CD4-positive, alpha-beta T cell treated with Interleukin-6 for 4 hours (primary cell): ENCODE results near the gene FARS2.
A peak's percentile ranks its signal among the peaks of the same experiment; 100 is the strongest.

Source experiments
- DNase-seq: peaks from one replicate; pipeline ENCODE4 v3.0.0-alpha.2; 2020; ENCODE audit warnings: mixed read lengths

The FARS2 gene

DNA sequence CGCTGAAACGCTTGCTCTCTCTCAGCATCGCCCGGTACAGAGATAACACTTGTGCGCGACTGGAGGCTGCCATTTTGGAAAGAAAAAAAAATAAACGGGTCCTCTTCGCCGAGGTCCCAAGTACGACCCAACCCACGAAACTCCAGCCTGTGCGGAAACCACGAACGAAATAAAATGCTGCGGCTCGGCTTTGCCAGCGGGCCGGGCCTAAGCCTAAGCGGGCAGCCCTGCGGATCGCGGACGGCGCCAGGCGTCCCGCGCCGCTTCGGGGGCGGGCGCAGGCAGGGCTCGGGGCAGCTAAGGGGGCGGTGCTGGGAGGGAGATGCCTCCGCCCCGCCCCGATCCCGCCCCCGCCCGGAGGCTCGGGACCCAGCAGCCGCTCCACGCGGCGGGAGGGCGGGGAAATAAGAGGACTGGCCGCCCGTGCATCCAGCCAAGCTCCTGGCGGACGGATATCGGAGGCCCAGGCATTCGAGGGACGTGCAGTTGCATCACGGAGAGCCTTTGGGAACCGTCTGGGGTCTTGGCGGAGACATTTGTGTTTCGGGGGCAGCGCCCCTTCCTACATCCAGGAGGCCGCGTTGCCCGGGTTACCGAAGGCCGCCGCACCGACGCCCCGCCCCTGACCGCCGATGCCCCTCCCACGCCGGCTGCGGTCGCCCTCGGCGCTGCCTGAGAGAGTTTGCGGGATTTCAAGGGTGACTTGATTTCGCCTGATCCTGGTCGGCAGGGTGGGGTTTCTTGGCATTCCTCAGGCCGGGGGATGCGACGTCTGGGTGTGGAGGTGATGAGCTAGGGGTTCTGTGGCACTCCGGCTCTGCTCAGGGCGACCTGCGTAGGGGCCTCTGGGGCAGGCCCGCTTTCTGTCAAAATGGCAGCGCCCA lies at the start of gene FARS2, which contains the start of gene LYRM4:
Gene FARS2, plus strand, starts transcription at position 853 of the 884 bp plus-strand sequence.
Gene LYRM4, minus strand, starts transcription at position 290 of the 884 bp plus-strand sequence. Its CDS starts 217 bp downstream, at position 73.
- DNase-seq = peak; percentile 91

DNA sequence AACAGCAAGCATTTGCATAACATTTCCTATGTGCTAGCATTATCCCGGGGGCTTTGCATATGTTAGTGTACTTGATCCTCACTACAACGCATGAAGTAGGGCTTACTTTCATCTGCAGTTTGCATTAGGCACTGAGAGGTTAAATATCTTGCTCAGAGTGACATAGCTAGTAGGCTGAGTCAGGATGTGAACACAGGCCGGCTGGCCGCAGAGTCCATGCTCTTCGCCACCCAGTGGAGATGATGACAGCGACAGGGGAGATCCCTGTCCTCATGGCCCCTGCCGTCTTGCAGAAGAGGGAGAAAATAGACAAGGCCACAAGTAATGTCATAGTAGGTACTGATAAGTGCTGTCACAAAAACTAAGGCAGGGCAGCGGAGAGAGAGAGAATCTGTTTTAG lies 47.5 kb upstream of the FARS2 start:
- DNase-seq = no peak

DNA sequence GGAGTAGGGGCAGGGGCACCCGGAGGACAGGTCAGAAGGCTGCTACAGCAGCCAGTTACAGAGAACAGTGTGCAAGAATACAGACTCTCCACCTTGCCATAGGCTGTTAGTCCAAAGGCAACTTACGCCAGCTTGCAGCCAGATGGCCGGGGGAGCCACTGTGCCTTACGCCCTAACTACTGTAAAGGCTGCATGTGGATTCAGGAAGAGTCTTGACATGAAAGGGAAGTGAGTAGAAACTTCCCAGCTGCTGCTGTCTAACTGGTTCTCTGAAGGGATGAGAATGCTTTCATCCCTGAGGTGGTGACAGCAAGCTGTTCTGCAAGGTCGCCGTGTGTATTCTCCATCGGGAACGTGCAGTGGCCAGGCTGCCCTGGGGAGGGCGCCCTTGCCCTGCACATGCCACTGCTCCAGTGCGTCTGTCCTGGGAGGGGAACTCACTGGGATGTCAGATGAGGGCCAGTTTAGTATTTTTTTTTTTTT lies 46.7 kb upstream of the FARS2 start:
- DNase-seq = no peak

DNA sequence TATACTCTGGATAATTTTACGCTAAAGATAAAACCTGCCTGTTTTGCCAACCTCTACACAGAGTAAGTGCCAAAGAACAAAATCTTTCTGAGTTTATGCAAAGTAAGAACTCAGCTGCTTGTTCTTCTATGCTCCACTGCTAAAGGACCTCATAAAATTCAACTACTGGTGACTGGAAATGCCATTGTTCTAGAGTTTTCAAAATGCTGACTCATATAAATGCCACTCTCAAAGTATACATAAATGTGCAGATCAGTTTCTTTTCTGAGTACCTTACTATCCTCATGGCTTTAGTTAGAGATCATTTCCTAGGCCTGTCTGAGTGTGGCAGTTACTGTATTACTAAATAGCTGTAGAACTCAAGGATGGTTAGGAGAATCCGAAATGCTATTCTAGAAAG lies 46.2 kb upstream of the FARS2 start:
- DNase-seq = no peak

DNA sequence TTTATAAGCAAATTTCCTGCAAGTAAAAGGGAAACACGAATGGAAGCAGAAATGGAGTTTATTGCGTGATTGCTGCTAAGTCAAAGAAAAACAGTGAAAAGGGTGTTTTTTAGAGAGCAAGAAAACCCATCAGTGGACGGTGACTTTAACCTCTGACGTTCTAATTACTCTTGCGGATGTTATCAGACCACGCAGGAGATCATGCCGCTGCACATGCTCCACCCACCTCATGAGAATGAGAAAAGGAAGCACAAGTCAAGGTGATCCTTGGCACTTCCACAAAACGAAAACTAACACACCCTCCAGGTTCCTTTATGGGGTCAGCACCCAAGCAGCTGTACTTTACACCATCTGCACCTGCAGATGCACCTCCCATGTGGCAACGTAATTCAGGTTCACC lies 45.5 kb upstream of the FARS2 start:
- DNase-seq = no peak

DNA sequence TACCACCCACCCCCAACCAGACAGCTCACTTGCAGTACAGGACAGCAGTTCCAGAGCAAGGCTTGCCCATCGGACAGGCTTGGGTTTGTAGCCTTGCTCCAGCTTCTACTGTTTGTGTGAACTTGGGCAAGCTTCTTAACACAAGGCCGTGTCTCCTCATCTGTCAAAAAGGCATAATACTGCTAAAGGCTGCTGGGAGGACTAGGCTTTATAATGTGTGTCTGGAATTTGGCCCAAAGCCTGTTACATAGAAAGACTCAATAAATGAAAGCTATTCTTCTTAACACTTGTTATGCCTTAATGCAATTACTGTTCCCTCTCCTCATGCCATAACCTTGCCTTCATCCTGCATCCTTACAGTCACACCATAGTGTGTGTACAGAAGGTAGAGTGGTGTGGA lies 44.0 kb upstream of the FARS2 start:
- DNase-seq = no peak

DNA sequence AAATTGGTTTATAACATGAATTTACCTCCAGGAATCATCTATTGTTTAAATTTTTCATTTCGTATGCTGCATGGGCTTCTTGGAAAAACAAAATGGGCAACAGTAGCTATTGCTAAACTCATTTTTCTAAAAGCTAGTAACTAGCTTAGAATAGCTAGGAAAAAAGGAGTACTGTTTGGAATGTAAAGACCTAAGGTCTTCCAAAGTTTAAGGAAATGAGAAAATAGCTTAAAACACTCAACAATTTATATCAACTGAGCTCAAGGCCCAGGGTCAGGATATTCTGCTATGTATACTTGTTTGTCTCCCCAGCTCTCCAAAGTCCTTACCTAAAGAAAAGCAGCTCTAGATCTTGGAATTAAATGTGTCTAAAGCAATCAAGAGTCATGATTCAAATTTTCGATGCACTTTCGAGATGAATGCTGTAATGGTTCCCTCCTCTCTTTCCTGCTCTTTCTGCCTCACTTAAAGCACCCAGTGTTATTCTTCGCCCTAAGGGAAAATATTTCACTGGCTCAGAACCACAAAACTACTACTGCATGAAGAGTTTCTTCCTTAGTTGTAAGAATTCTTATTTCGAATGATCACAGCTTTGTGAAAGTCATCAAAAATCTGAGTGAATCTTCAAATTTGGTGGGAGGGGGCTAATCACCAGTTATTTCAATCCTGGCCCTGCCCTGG lies 42.2 kb upstream of the FARS2 start:
- no peak for DNase-seq

DNA sequence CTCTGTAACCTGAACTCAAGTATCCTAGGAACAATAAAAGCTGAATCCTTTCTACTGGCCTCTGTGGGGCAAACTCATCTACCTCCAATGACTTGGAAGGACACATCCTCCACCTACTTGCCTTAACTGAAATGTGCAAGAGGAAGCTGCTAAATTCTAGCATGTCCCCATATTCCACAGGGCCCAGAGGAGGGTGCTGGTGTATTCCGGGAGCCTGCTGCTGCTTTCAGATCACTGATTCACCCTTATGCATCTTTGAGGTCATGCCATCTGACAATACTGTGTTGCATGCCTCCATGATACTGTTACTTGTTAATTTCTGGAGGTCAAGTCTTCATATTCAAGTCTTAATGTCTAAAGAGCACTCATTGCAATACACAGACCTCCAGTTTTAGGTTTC lies 40.9 kb upstream of the FARS2 start:
- DNase-seq = no peak

DNA sequence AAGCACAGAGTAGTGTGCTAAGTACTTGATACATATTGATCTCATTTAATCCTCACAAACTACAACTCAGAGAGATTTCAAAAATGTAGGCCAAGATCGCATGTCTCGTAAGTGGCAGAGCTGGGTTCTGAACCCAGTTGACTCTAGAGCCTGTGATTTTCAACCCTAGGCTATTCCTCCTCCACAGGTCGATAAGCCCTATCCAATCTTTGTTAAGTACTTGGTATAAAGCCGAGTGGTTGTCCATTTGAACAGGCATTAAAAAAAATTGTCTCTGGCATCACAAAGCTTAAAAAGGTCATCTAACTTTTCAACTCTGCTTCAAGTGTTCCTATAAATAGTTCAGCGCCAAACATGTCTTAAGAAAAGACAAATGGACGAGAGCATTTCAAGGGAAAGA lies 38.0 kb upstream of the FARS2 start:
- DNase-seq = no peak

DNA sequence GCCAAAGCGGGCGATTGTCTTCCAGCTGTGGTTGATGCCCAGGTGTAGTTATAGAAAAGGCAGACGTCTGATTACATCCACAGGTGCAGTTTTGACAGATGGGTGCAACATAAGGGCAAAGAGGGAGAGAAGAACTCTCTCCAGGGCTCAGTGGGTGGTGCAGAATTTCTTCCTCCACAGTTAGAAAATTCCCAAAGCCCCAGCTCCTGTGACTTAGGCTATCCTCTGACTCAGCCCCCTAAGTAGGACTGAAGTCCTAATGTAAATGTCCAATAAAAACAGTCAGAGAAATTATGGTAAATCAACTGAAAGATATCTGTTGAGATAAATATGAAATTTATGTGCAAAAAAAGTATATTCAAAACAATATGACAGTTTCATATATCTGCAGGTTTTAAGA lies 32.0 kb upstream of the FARS2 start:
- no peak for DNase-seq

DNA sequence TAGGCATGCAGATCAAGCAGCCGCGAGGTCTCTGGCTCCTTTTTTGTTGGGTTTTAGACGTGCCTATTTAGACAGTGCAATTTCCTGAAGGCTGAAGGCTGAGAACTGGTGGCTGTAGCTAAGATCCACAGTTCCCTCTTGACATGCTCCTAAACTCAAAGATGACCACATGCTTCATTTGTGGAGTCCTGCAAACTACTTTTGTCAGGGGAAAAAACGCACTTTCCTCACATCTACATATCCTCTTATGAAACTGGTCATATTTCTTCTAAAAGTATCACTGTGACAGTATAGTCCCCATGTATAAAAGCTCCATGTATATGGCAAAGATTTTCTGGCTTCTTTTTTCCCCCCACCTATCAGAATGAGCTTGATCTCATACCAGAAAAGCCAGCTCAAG lies 31.2 kb upstream of the FARS2 start:
- DNase-seq = no peak

DNA sequence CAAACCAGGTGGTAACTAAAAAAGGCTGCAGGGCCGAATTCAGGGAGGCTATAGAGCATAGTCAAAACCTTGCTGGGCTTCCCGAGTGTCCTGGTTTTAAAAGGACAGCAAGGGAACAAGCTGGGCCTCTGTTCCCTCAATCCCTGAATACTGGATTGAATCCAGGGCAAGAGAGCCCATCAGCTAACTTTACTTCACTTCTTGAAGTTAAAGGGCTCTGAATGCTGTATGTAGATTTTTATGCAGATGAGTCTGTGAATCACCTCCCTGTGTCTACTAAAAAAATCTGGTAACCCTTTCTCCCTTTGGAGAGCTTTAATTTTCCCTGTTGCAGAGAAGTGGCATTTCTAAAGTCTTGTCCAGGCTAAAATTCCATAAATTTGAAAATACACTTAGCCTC lies 30.0 kb upstream of the FARS2 start:
- DNase-seq = no peak

DNA sequence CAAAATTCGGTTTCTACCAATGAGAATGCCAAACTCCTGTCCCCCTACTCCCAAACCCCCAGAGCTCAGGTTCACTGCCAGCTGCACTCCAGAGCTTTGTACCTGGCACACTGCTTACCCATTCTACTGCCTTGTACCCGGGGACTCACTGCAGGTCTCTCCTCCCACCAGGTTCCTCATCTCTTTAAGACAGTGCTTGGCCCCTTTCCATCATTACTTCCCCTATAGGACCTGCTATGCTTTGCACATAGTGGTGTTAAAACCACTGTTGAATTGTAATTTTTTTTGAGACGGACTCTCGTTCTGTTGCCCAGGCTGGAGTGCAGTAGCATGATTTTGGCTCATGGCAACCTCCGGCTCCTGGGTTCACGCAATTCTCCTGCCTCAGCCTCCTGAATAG lies 26.4 kb upstream of the FARS2 start:
- DNase-seq = no peak

DNA sequence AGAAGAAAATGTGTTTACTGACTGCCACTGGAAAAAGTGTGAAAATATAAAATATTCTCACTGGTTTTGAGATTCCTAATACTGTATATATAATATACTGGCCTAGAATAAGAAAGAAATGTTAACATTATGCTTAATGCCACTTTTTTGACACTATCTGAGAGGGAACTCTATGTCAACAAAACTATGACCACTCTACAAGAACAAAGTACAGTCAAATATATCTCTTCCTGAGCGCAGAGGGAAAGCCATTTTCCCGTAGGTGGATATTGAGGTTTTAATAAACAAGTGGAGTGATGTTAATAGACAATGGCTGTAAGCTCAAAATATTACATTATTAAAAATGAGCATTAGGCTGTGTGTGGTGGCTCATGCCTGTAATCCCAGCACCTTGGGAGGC lies 25.5 kb upstream of the FARS2 start:
- no peak for DNase-seq

DNA sequence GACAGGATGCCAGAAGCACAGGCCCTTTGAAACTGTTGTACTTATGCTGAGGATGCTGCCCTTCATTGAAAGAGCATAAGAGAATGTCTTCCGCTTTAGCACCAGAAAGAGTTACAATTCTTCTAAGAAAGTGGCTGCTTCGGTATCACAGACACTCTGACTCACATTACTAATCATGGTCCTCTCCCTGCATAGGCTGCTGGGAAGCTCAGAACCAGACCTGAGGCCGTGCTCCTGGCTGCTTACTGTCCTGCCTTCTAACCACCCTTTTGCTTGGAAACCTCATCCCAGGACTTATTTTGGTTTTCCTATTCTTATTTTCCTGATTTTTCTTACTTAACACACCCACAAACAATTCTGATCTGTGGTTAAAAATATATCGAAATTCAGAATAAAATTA lies 23.5 kb upstream of the FARS2 start:
- no peak for DNase-seq

DNA sequence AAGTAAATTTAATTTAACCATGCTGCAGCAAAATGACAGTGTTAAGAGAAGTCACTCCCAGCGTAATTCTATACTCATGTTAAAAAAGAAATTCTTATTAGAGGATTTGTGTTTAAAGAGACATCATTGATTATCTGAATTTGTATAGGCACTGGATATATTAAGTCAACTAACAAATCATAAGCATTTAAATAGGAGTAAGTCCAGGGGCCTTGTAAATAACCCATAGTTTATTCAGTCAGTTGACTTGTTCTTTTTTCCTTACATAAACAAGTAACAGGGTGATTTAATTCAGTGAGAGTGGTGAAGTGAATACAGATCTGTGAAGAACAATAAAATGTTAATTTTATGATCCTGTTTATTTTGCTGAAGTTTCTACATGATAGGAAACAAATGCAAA lies 23.0 kb upstream of the FARS2 start:
- DNase-seq = no peak

DNA sequence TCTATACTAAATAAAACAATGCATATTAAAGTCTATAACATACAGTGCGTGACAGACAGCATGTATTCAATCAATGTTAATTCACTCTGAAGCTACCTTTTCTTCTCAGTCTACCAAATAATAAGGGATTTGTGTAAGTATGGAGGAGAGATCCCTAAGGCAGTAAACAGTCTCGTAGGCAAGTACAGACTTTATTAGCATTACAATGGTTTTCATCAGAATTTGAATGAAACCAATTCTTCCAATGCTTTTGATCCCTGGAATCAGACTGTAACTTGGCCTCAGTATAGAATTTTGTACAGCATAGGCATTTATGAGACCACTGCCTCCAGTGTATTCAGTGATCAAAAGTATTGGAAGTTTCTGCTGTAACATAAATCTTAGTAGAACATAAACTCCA lies 20.1 kb upstream of the FARS2 start:
- no peak for DNase-seq

DNA sequence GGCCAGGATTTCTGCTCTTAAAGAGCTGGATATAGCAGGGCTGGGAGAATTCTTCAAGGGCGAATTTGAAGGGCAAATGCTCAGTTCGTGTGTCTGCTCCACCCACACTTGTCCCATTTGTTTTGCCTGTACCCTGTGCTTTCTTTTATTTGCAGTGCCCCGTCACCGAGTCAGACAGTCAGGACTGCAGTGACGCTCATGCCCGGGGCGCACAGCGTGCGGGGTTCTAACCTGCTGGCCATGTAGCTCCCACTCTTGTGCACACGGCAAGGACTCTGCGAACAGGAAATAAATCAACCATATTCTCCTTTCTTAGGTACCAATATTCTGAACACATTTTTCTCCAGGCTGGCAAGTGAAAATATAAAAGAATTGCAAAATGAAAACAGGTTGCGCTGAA lies 18.2 kb upstream of the FARS2 start:
- DNase-seq = no peak

DNA sequence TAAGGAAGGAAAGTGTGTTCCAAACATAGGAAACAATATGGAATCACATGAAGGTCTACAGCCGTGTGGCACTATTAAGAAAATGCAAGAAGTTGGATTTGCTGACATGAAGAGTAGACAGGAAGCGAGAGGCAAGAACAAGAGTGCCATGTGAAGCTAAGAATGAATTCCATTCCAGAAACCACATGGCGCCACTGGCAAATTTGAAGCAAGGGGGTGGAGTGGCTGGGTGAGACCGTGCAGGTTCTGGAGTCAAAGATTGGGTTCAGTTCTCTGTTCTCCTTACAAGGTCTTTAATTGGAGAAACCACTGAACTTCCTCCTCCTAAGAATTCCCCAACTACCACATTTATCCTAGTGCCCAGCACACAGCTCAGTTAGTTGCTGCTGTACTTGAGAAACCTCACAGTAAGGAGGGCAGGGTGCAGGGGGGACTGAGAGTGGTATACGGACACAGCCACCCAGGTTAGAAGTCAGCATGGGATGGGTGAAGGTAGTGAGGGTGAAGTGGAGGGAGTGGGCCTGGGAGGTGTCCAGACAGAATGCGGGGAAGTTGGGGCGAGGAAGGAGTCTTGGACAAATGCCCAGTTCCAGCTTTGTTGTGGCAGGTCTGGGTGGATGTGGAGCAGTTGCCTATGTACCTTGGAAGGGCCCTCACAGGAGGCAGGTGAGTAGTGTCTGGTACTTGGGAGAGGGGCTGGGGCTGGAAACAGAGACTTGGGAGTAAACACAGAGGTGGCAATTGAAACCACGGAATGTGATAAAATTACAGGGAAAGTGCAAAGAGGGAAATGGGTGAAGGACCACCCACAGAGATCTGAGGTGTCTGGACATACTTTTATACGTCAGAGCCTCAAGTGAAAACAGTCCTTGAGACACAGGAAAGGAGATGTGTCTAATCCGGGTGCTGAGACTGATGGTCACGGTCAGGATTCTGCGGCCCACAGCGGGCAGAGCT lies 14.9 kb upstream of the FARS2 start:
- no peak for DNase-seq

DNA sequence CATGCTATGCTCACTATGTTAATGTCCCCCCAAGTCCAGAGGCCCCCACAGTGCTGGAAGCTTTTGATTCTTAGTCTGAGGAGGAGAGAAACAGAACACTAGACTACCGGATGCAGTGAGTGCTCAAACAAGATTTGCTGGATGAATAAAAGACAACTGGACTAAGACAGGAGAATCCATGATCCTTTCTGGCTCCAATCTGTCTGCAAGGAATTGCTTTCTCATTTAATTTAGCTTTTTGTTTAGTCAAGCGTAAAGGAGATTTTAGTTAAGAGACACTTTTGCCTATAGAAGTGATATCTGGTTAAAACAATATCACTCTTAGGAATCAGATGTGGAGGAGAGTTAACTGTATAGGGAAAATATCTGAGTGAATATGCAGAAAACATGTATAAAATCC lies 14.1 kb upstream of the FARS2 start:
- no peak for DNase-seq

DNA sequence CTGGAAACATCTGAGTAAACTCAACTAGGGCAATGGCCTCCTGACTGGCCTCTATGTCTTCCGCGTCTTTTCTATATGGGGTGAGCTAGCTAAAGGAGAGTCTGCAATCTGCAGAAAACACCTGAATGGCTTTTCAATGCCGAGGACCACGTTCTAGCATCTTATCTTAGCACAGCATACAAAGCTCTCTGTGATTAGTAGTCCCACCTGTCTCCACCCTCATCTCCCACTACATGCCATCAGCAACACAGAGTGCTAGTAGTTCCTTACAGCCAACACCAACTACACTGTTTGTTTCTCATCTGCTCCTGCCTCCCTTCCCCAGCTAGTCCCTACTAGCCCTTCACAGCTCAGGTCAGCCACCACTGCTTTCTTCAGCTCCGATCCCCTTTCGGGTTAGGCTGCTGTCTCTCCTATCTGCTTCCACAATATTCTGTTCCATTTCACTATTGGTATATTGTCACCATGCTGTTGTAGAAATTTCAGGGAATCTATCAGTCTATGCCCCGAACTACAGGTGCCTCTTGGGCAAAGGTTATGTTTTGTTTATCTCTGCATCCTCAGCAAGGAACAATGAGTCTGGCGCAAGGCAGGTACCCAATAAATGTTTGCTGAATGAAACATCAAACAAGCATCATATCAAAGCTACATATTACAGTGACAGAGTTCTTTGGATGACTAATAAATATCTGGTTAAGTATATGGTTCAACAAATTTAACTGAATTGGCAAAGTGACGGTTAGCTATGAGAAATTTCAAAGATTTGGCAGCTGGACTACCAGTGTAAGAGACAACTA lies 12.8 kb upstream of the FARS2 start:
- no peak for DNase-seq

DNA sequence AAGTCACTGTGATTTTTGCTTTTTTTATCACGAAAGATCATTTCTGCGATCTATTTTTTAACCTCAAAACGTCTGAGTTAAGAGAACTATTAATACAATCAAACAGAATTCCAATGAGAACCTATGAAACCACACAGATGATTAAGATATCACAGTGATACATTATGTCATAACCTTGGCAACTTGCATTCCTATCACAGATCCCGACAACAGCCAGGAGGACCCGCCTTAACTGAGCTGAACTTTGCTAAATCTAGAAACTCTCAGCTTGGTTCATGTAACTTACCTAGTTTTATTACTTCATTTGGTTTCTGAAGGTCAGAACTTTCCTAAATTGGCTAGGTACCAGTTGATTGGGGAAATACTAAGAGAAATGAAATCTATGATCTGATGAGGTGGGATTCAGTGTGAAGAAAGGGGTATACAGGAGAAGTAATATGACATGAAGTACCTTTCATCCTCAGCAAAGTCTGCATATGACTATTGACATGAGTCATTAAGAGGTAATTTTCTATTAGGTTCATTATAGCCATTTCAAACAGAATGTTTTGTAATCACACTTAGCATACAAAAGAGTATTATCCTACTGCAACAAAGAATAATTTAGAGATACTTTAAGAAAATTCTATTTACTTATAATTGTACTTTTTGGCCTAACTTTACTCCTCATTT lies 11.7 kb upstream of the FARS2 start:
- no peak for DNase-seq
